HFFc6 (cell line): Measurements from ENCODE around the gene CLDN5. TPM values are rescaled to one million over a fixed set of nuclear protein-coding genes. Genes with fewer than 3 reads are reported as not detected.
A peak's percentile ranks its signal among the peaks of the same experiment; 100 is the strongest.

ENCODE experiments used
- DNase-seq: peaks from one replicate; pipeline ENCODE4 v3.0.0-alpha.2; 2018
- H3K27ac Mint-ChIP-seq: 2 replicates; pipeline ENCODE4 v1.8.0; 2020; ENCODE audit warnings: mild to moderate bottlenecking, mixed read lengths
- H3K27me3 Mint-ChIP-seq: 2 replicates; pipeline ENCODE4 v1.8.0; 2021; ENCODE audit warnings: mild to moderate bottlenecking, moderate library complexity, mixed read lengths; ENCODE audit not compliant: insufficient read depth
- H3K36me3 Mint-ChIP-seq: 2 replicates; pipeline ENCODE4 v1.8.0; 2021; ENCODE audit warnings: low read depth, mixed read lengths
- H3K4me1 Mint-ChIP-seq: 2 replicates; pipeline ENCODE4 v1.8.0; 2020; ENCODE audit warnings: low read depth, mixed read lengths
- H3K4me3 Mint-ChIP-seq: 2 replicates; pipeline ENCODE4 v1.8.0; 2020; ENCODE audit warnings: mild to moderate bottlenecking, moderate library complexity, mixed read lengths
- H3K9me3 Mint-ChIP-seq: 2 replicates; pipeline ENCODE4 v1.8.0; 2020; ENCODE audit warnings: mild to moderate bottlenecking, mixed read lengths
- total RNA-seq, 6 experiments: library from RNA; stranded (reverse); fragmentation: NEBNext Ultra II Directional; extraction: Animal tissue kit (Norgen Biotek cat#: 25700); gene quantifications; 2 replicates in 1 of 6; 3 replicates in 5 of 6; pipeline ENCODE4 v1.2.3, GENCODE V29; 2021
- TF ChIP-seq, protein P1 (sequence below): fragments of 200-600 bp; sonication (generic); IDR thresholded peaks from 2 replicates; pipeline ENCODE4 v1.5.0; 2021; ENCODE audit warnings: antibody characterized with exemption, mild to moderate bottlenecking

The CLDN5 gene
- total RNA-seq, 6 experiments from 2014 or later = 0.16 TPM; not detected in 5

DNA sequence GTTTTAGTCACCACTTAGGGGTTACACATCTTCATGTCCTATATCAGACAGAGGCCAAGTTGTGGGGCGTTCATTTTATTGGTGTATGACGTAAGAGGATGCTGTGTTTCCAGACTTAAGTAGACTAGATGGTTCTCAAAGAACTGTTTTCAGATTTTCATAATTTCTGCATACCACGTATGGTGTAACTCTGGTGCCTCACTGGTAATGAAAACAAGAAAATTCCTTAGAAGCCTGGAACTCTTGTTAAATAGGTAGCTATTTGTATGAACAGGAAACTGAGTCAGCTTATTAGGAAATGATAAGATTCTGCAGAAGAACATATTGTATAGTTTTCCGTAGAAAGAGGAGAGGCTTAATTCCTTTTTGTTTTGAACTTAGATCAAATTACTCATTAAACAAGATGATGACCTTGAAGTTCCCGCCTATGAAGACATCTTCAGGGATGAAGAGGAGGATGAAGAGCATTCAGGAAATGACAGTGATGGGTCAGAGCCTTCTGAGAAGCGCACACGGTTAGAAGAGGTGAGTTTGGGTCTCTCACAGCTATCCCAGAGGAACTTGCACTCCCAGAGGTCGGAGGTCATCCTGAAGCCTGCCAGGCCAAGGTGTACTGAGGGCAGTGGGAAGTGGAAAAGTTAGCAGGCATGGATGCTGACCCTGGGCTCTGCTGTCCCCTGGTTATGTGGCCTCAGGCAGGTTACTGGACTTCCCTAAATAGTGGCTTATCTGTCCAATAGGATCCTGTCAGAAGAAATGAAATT is 40.5 kb downstream of the CLDN5 start:
- H3K27me3 Mint-ChIP-seq = no peaks in the 10 kb centered on the region; the same call in 1 of the 2 replicates
- TF ChIP-seq, protein P1, sequence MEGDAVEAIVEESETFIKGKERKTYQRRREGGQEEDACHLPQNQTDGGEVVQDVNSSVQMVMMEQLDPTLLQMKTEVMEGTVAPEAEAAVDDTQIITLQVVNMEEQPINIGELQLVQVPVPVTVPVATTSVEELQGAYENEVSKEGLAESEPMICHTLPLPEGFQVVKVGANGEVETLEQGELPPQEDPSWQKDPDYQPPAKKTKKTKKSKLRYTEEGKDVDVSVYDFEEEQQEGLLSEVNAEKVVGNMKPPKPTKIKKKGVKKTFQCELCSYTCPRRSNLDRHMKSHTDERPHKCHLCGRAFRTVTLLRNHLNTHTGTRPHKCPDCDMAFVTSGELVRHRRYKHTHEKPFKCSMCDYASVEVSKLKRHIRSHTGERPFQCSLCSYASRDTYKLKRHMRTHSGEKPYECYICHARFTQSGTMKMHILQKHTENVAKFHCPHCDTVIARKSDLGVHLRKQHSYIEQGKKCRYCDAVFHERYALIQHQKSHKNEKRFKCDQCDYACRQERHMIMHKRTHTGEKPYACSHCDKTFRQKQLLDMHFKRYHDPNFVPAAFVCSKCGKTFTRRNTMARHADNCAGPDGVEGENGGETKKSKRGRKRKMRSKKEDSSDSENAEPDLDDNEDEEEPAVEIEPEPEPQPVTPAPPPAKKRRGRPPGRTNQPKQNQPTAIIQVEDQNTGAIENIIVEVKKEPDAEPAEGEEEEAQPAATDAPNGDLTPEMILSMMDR = no peak
- H3K36me3 Mint-ChIP-seq = peaks cover 10% of the 10 kb centered on the region; the same call in 1 of the 2 replicates
- H3K4me3 Mint-ChIP-seq = peak overlapping the region; percentile 70
- DNase-seq = peak; percentile 91
- peak overlapping the region; percentile 84 for H3K27ac Mint-ChIP-seq
- no peaks in the 10 kb centered on the region for H3K9me3 Mint-ChIP-seq
- H3K4me1 Mint-ChIP-seq = peaks cover 43% of the 10 kb centered on the region

DNA sequence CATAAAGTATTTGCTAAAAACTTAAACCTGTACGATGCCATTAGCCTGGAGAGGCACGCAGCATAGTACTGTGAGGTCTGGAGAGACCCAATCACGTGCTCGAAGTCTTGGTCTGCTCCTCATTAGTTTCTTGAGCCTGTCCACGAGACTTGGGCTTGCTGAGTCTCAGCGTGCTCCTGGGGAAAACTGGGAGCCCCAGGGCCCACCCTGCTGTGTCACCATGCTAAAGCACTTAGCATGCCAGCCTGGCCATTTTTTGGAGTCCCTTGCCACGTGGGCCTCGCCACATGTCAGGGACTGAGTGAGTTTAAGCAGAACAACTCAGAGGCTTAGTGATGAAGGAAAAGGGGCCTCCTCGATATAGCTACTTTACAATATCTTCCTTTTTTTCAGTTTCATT is 41.9 kb downstream of the CLDN5 start:
- peak overlapping the region; percentile 84 for H3K27ac Mint-ChIP-seq
- H3K36me3 Mint-ChIP-seq = peaks cover 10% of the 10 kb centered on the region; the same call in 1 of the 2 replicates
- no peak for DNase-seq
- TF ChIP-seq, protein P1 = no peak
- no peaks in the 10 kb centered on the region for H3K9me3 Mint-ChIP-seq
- H3K27me3 Mint-ChIP-seq = no peaks in the 10 kb centered on the region; the same call in 1 of the 2 replicates
- peaks cover 53% of the 10 kb centered on the region for H3K4me1 Mint-ChIP-seq
- peak overlapping the region; percentile 70; the same call in 1 of the 2 replicates for H3K4me3 Mint-ChIP-seq

GRCh38 chr22:19480789-19481188 is 43.4 kb downstream of the CLDN5 start:
- H3K4me1 Mint-ChIP-seq = peaks cover 63% of the 10 kb centered on the region
- no peaks in the 10 kb centered on the region for H3K9me3 Mint-ChIP-seq
- H3K27me3 Mint-ChIP-seq = no peaks in the 10 kb centered on the region; the same call in 1 of the 2 replicates
- H3K27ac Mint-ChIP-seq = no peak overlapping the region
- no peak for DNase-seq
- H3K4me3 Mint-ChIP-seq = peak overlapping the region; percentile 92
- H3K36me3 Mint-ChIP-seq = peaks cover 10% of the 10 kb centered on the region; the same call in 1 of the 2 replicates
- TF ChIP-seq, protein P1 = no peak

GRCh38 chr22:19480173-19480568 is 44.0 kb downstream of the CLDN5 start:
- H3K4me3 Mint-ChIP-seq = peak overlapping the region; percentile 92
- H3K36me3 Mint-ChIP-seq = peaks cover 10% of the 10 kb centered on the region; the same call in 1 of the 2 replicates
- no peaks in the 10 kb centered on the region for H3K9me3 Mint-ChIP-seq
- no peak for DNase-seq
- TF ChIP-seq, protein P1 = no peak
- H3K4me1 Mint-ChIP-seq = peaks cover 67% of the 10 kb centered on the region
- H3K27ac Mint-ChIP-seq = peak overlapping the region; percentile 100
- no peaks in the 10 kb centered on the region; the same call in 1 of the 2 replicates for H3K27me3 Mint-ChIP-seq

GRCh38 chr22:19479355-19480172 is 44.6 kb downstream of the CLDN5 start, which contains the start of gene CDC45:
Gene CDC45, plus strand, starts transcription at chr22:19479920. Its CDS starts 49 bp downstream, at chr22:19479969.
- Mint-ChIP-seq H3K36me3 (peaks cover 5% of the 10 kb centered on the region; the same call in 1 of the 2 replicates), H3K27me3 (no peaks in the 10 kb centered on the region; the same call in 1 of the 2 replicates), H3K27ac (peak within 1 kb of the TSS; percentile 100), H3K4me3 (peak within 1 kb of the TSS; percentile 92), H3K4me1 (peaks cover 62% of the 10 kb centered on the region), H3K9me3 (no peaks in the 10 kb centered on the region)
- TF ChIP-seq, protein P1 = no peak
- peak; percentile 98 for DNase-seq
